Hematopoietic multipotent progenitor cell treated with erythropoietin and hydrocortisone succinate and interleukin-3 and kit ligand, for 4 days (in vitro differentiated cells): ENCODE results near the gene LCN1.
A peak's percentile ranks its signal among the peaks of the same experiment; 100 is the strongest.
"Not testable (repeated sequence)": the region's sequence is repeated elsewhere in the genome, so short reads cannot be mapped to it uniquely, and the experiment has no call there.

Experiments used
- DNase-seq: peaks from one replicate; pipeline ENCODE4 v3.0.0-alpha.2; 2015

Gene LCN1

GRCh38 chr9:135549478-135550343 is 28.5 kb downstream of the LCN1 start:
- DNase-seq, result not testable (repeated sequence)

GRCh38 chr9:135550344-135550918 is 29.2 kb downstream of the LCN1 start:
- no peak for DNase-seq

GRCh38 chr9:135551031-135551430 is 29.8 kb downstream of the LCN1 start:
- no peak for DNase-seq

GRCh38 chr9:135551456-135551855 is 30.2 kb downstream of the LCN1 start:
- DNase-seq, result no peak

GRCh38 chr9:135552021-135552697 is 30.9 kb downstream of the LCN1 start:
- no peak for DNase-seq

GRCh38 chr9:135552698-135553171 is 31.5 kb downstream of the LCN1 start:
- DNase-seq, result peak; percentile 10

- DNase-seq, result no peak
These were observed 33.5 kb downstream of the LCN1 start for GRCh38 chr9:135554718-135555117.

GRCh38 chr9:135555203-135555602 is 34.0 kb downstream of the LCN1 start:
- no peak for DNase-seq

- DNase-seq, result no peak
These were observed 34.7 kb downstream of the LCN1 start for GRCh38 chr9:135555910-135556309.

GRCh38 chr9:135559606-135560005 is 38.4 kb downstream of the LCN1 start:
- DNase-seq, result no peak

GRCh38 chr9:135561391-135562234 is 40.4 kb downstream of the LCN1 start, which contains the start of gene PAEP:
TSS of gene PAEP (plus strand) at chr9:135561756.
- no peak for DNase-seq

GRCh38 chr9:135562235-135562745 is 41.0 kb downstream of the LCN1 start:
- no peak for DNase-seq

- DNase-seq, result no peak
These were observed 41.8 kb downstream of the LCN1 start for GRCh38 chr9:135563039-135563476.

GRCh38 chr9:135563858-135564257 is 42.6 kb downstream of the LCN1 start:
- no peak for DNase-seq

GRCh38 chr9:135565141-135565628 is 43.9 kb downstream of the LCN1 start:
- DNase-seq, result no peak

GRCh38 chr9:135565636-135566035 is 44.4 kb downstream of the LCN1 start:
- DNase-seq, result no peak

GRCh38 chr9:135566552-135566951 is 45.3 kb downstream of the LCN1 start:
- DNase-seq, result no peak

GRCh38 chr9:135567311-135567710 is 46.1 kb downstream of the LCN1 start:
- no peak for DNase-seq

GRCh38 chr9:135568026-135568425 is 46.8 kb downstream of the LCN1 start:
- DNase-seq, result no peak

- no peak for DNase-seq
These were observed 49.2 kb downstream of the LCN1 start for GRCh38 chr9:135570456-135570855.

GRCh38 chr9:135572233-135572632 is 51.0 kb downstream of the LCN1 start:
- no peak for DNase-seq

- DNase-seq, result no peak
These were observed 51.9 kb downstream of the LCN1 start for GRCh38 chr9:135573124-135573523.
